PC-3 (cell line): ENCODE data around the gene TMC2. TPM values are rescaled to one million over a fixed set of nuclear protein-coding genes. Genes with fewer than 3 reads are reported as not detected.

Experiments
- ATAC-seq: fragments of 200-7000 bp; cut with Tn5 transposase; 2 replicates; pipeline ENCODE4 v1.9.1; 2020; ENCODE audit warnings: mild to moderate bottlenecking, moderate library complexity
- BruUV-seq: library from RNA; stranded (reverse); fragments of 400-500 nt; replicated peaks from 2 replicates; lab custom pipeline; 2021; lab: Mats Ljungman, UMichigan
- CTCF ChIA-PET: fragments of 300-600 bp; sonication (Branson Sonifier 250); formaldehyde crosslinking; loops from one replicate; lab custom pipeline; 2022; ENCODE audit warnings: antibody characterized with exemption; lab: Charles Lee
- POLR2A ChIA-PET: fragments of 300-600 bp; sonication (Branson Sonifier 250); formaldehyde crosslinking; loops from one replicate; lab custom pipeline; 2022; ENCODE audit warnings: antibody characterized with exemption; ENCODE audit not compliant: unreplicated experiment; lab: Charles Lee
- DNase-seq: peaks from one replicate; pipeline ENCODE4 v3.0.0-alpha.2; 2015
- H2AFZ ChIP-seq: fragments of 300-600 bp; sonication (generic); 2 replicates; pipeline ENCODE4 v1.6.0; 2016; ENCODE audit warnings: antibody characterized with exemption, low read length
- H3F3A ChIP-seq: fragments of 300-600 bp; sonication (generic); one replicate; pipeline ENCODE4 v1.6.0; 2017; ENCODE audit warnings: antibody characterized with exemption, low read length, control low read depth, mild to moderate bottlenecking; ENCODE audit not compliant: unreplicated experiment
- H3K27ac ChIP-seq: fragments of 300-600 bp; sonication (generic); 2 replicates; pipeline ENCODE4 v1.5.1; 2016; ENCODE audit warnings: mild to moderate bottlenecking, low read length
- H3K27me3 ChIP-seq: fragments of 300-600 bp; sonication (generic); 2 replicates; pipeline ENCODE4 v1.6.1; 2016; ENCODE audit warnings: low read length, mixed read lengths
- H3K36me3 ChIP-seq: fragments of 300-600 bp; sonication (generic); 2 replicates; pipeline ENCODE4 v1.6.1; 2016; ENCODE audit warnings: low read depth, mixed run types, low read length, mixed read lengths
- H3K4me1 ChIP-seq: fragments of 300-600 bp; sonication (generic); 2 replicates; pipeline ENCODE4 v1.5.1; 2016; ENCODE audit warnings: low read length; ENCODE audit not compliant: insufficient read depth
- H3K4me2 ChIP-seq: fragments of 300-600 bp; sonication (generic); 2 replicates; pipeline ENCODE4 v1.6.0; 2016; ENCODE audit warnings: low read length
- H3K4me3 ChIP-seq: fragments of 300-600 bp; sonication (generic); 2 replicates; pipeline ENCODE4 v1.5.1; 2016; ENCODE audit warnings: mild to moderate bottlenecking, low read length, mixed read lengths
- H3K79me2 ChIP-seq: fragments of 300-600 bp; sonication (generic); 2 replicates; pipeline ENCODE4 v1.6.1; 2017; ENCODE audit warnings: low read length, mixed read lengths
- H3K9ac ChIP-seq: fragments of 300-600 bp; sonication (generic); 2 replicates; pipeline ENCODE4 v1.6.0; 2016; ENCODE audit warnings: mild to moderate bottlenecking, low read length
- H3K9me2 ChIP-seq: fragments of 300-600 bp; sonication (generic); replicated peaks from 2 replicates; pipeline ENCODE4 v1.6.1; 2016; ENCODE audit warnings: mixed run types, low read length, mixed read lengths
- H3K9me3 ChIP-seq: fragments of 300-600 bp; sonication (generic); 2 replicates; pipeline ENCODE4 v1.6.1; 2016; ENCODE audit warnings: low read length, mixed read lengths
- H4K20me1 ChIP-seq: fragments of 300-600 bp; sonication (generic); 2 replicates; pipeline ENCODE4 v1.6.1; 2016; ENCODE audit warnings: low read length, mixed read lengths
- EZH2 ChIP-seq: fragments of 300-600 bp; sonication (generic); IDR thresholded peaks from one replicate; pipeline ENCODE4 v1.6.1; 2017; ENCODE audit warnings: antibody characterized with exemption, mild to moderate bottlenecking, low read length; ENCODE audit not compliant: unreplicated experiment
- EZH2phosphoT487 ChIP-seq: fragments of 300-600 bp; sonication (generic); IDR thresholded peaks from 2 replicates; pipeline ENCODE4 v1.6.1; 2018; ENCODE audit warnings: mild to moderate bottlenecking, antibody characterized with exemption, low read length, borderline replicate concordance
- intact Hi-C: fragments of 100-400 bp; cut with micrococcal nuclease; formaldehyde crosslinking; loops from 2 replicates; pipeline ENCODE4 v1.9.0; 2023
- total RNA-seq: library from RNA; depleted of rRNA; stranded (reverse); fragments of >200 nt; gene quantifications from 2 replicates; pipeline ENCODE4 v1.2.3, GENCODE V29; 2014
- TF ChIP-seq, protein P1 (sequence below): fragments of 300-600 bp; sonication (generic); conservative IDR thresholded peaks from 2 replicates; pipeline ENCODE4 v1.5.1; 2017; ENCODE audit warnings: antibody characterized with exemption, low read depth, mild to moderate bottlenecking, low read length

The TMC2 gene
- total RNA-seq, 1 experiment from 2014 or later, result not detected

DNA sequence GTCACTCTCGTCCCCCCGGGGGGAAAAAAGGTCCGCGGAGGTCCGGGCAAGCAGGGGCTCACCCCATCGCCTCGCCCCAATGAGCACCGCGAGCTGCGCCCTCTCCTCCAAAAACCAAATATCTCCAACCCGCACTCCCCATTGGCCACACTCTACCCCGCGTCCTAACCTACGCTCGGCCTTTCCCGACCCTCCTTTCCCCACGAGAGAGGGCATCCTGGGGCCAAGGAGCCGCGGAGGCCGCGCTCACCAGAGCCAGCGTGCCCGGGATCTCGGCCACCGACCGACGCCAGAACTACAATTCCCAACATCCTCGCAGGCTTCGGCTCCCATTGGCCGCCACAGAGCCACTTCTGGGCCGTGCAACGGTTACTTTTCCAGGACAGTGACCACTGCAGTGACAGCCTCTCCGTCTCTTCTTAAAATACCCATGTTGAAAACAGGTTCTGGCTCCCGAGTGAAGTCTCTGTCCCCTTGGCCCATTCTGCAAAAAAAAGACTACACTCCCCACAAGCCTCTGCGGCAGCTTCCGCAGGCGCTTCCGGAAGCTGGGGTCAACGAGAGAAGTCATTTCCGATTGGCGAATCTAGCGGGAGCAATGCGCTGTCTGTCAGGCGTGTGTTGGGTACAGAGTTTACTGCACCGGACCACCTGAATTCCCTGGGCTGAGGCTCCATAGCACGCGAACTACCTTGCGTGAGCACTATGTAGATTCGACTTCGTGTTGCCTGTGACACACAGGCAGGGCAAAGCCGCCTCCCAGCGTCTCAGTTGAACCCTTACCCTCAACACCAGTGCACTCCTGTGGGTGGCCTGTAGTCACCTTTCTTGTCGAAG lies 27.5 kb upstream of the TMC2 start, which contains the start of gene ZNF343:
Gene ZNF343, minus strand, starts transcription at position 285 of the 837 bp plus-strand sequence. CDS start 15,020 bp downstream, outside the sequence.
- peak within 1 kb of the TSS; percentile 80 for H3K9ac ChIP-seq
- H3K4me1 ChIP-seq, result peaks cover 16% of the 10 kb centered on the region
- TF ChIP-seq EZH2phosphoT487 (no peak), EZH2 (no peak)
- TF ChIP-seq, protein P1, sequence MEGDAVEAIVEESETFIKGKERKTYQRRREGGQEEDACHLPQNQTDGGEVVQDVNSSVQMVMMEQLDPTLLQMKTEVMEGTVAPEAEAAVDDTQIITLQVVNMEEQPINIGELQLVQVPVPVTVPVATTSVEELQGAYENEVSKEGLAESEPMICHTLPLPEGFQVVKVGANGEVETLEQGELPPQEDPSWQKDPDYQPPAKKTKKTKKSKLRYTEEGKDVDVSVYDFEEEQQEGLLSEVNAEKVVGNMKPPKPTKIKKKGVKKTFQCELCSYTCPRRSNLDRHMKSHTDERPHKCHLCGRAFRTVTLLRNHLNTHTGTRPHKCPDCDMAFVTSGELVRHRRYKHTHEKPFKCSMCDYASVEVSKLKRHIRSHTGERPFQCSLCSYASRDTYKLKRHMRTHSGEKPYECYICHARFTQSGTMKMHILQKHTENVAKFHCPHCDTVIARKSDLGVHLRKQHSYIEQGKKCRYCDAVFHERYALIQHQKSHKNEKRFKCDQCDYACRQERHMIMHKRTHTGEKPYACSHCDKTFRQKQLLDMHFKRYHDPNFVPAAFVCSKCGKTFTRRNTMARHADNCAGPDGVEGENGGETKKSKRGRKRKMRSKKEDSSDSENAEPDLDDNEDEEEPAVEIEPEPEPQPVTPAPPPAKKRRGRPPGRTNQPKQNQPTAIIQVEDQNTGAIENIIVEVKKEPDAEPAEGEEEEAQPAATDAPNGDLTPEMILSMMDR, result no peak
- peak within 1 kb of the TSS; percentile 85 for H3K4me3 ChIP-seq
- H3K27me3 ChIP-seq, result peaks cover 4% of the 10 kb centered on the region; the same call in 1 of the 2 replicates
- H3K4me2 ChIP-seq, result peak within 1 kb of the TSS; percentile 95
- DNase-seq (peak; percentile 88), ATAC-seq (peak; percentile 94)
- peaks cover 18% of the 10 kb centered on the region for H3K79me2 ChIP-seq
- no peak within 1 kb of the TSS for H3K27ac ChIP-seq
- POLR2A ChIA-PET, result interaction anchor here (0.6 kb wide), 1 partner anchor 177 kb away, joined by 5 read pairs; no protein-coding TSS in a partner anchor
- peak within 1 kb of the TSS; percentile 99 for H2AFZ ChIP-seq
- CTCF ChIA-PET, result interaction anchor here (1.0 to 1.1 kb wide), 2 partner anchors 13 to 16 kb away, joined by 3 read pairs; no protein-coding TSS in a partner anchor
- TSS peak; percentile 49 for BruUV-seq
- no peaks in the 10 kb centered on the region for H3K36me3 ChIP-seq
- H4K20me1 ChIP-seq, result no peaks in the 10 kb centered on the region
- H3K9me3 ChIP-seq, result no peaks in the 10 kb centered on the region
- no peaks in the 10 kb centered on the region for H3K9me2 ChIP-seq
- H3F3A ChIP-seq, result no peaks in the 10 kb centered on the region
- intact Hi-C loops, result loop anchor here (1.0 kb wide), 1 partner anchor 39 kb away; the partner anchor contains the start of gene SNRPB

DNA sequence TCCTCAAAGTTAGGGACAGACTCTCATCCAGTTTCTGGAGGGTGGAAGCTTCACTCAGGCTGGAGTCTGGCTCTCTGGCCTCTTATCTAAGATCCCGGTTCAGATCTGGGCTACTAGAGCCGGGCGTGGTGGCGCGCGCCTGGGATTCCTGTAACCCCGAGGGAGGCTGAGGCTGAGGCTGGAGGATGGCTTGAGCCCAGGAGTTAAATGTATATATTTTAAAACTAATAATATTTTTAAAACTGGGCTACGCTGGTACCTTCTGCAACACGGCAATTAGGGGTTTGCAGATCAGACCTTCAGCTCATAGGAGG lies 26.9 kb upstream of the TMC2 start:
- CTCF ChIA-PET, result interaction anchor here (0.6 to 1.1 kb wide), 3 partner anchors 13 to 15 kb away, joined by 3 read pairs; no protein-coding TSS in a partner anchor
- Histone ChIP-seq H3K36me3 (no peaks in the 10 kb centered on the region), H3K9me3 (no peaks in the 10 kb centered on the region), H3K27ac (no peak overlapping the region), H3K27me3 (peaks cover 4% of the 10 kb centered on the region; the same call in 1 of the 2 replicates), H3K79me2 (peaks cover 18% of the 10 kb centered on the region), H3K9ac (peak overlapping the region; percentile 80), H3K4me3 (peak overlapping the region; percentile 85), H3K4me1 (peaks cover 16% of the 10 kb centered on the region), H3F3A (no peaks in the 10 kb centered on the region), H3K4me2 (peak overlapping the region; percentile 95), H2AFZ (peak overlapping the region; percentile 99), H4K20me1 (no peaks in the 10 kb centered on the region), H3K9me2 (no peaks in the 10 kb centered on the region)
- ATAC-seq, result no peak
- POLR2A ChIA-PET, result interaction anchor here (0.6 kb wide), 1 partner anchor 177 kb away, joined by 5 read pairs; no protein-coding TSS in a partner anchor
- TF ChIP-seq EZH2phosphoT487 (no peak), EZH2 (no peak)
- TF ChIP-seq, protein P1, result no peak
- DNase-seq, result no peak
- intact Hi-C loops, result loop anchor here (1.0 kb wide), 1 partner anchor 39 kb away; the partner anchor contains the start of gene SNRPB
- BruUV-seq, result TSS peak; percentile 98
